ENCODE data around the gene PPFIA3. TPM values are rescaled to one million over a fixed set of nuclear protein-coding genes. Genes with fewer than 3 reads are reported as not detected.
A peak's percentile ranks its signal among the peaks of the same experiment; 100 is the strongest.

Gene PPFIA3
- total RNA-seq, 4 donors from 2014 or later = 1.8 to 6.7 (median 3.5) TPM

DNA sequence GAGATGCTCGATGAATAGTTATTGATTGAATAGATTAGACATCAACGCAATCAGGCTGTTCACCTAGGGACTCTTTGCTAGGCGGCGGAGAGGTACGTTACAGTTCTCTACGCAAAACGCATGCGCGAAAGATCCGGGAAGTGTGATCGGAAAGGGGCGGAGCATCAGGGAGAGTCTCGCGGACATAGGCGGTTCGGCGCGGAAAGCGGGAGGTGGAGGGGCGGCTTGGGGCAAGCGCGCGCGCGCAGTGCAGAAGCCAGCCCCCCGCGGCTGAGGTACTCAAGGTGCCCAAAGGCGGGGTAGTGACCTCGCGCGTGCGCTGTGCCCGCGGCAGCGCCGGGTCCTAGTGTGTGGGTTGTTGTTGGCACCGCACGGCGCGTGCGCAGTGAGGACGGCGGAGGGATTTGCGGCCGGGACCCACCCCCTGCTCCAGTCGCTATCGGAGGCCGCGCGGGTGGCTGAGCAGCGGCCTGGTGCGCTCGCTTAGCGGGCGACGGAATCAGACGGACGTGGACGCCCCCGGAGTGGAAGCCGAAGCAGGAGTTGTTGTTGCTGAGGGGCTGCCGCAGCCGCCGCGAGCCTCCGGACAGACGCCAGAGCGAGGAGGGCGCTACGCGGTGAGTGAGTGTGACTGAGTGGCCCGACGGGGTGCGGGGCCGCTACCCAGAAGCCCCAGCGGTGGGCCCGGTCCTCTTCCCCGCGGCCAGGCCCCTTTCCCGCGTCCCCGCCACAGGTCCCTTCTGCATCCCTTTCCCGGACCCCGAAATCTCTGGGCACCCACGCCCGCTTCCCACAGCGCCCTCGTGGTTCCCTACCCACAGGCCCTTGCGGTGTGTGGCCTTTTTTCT, 34.1 kb upstream of the PPFIA3 start, which contains the start of gene SNRNP70:
TSS of gene SNRNP70 (plus strand) at position 432 of the 848 bp plus-strand sequence. CDS start 964 bp downstream, outside the sequence.
- peaks cover 0 to 38% (median 18%) of the 10 kb centered on the region in 4 donors for H3K4me1 ChIP-seq
- peak; percentile 78 to 95 for TF ChIP-seq EP300 (IDR thresholded peaks at IDR 0.05)
- TF ChIP-seq, protein P1, sequence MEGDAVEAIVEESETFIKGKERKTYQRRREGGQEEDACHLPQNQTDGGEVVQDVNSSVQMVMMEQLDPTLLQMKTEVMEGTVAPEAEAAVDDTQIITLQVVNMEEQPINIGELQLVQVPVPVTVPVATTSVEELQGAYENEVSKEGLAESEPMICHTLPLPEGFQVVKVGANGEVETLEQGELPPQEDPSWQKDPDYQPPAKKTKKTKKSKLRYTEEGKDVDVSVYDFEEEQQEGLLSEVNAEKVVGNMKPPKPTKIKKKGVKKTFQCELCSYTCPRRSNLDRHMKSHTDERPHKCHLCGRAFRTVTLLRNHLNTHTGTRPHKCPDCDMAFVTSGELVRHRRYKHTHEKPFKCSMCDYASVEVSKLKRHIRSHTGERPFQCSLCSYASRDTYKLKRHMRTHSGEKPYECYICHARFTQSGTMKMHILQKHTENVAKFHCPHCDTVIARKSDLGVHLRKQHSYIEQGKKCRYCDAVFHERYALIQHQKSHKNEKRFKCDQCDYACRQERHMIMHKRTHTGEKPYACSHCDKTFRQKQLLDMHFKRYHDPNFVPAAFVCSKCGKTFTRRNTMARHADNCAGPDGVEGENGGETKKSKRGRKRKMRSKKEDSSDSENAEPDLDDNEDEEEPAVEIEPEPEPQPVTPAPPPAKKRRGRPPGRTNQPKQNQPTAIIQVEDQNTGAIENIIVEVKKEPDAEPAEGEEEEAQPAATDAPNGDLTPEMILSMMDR (IDR thresholded peaks at IDR 0.05) = peak in 3 of 5 experiments; percentile 9 to 61 (median 59)
- TF ChIP-seq POLR2A (IDR thresholded peaks at IDR 0.05) = peak; percentile 78 to 88
- no peaks in the 10 kb centered on the region for H3K9me3 ChIP-seq
- peak; percentile 95 to 97 for DNase-seq (ENCODE audit: low spot score in 2 of 2)
- peaks cover 0 to 31% (median 6%) of the 10 kb centered on the region in 3 donors for H3K36me3 ChIP-seq
- H3K4me3 ChIP-seq = peak within 1 kb of the TSS; percentile 71 to 98 (median 90)
- H3K27ac ChIP-seq = peak within 1 kb of the TSS; percentile 75 to 95 (median 87)
- no peaks in the 10 kb centered on the region for H3K27me3 ChIP-seq
- WGBS, 2 donors = 1% methylated on average over 43 to 70 of the region's 89 CpGs

DNA sequence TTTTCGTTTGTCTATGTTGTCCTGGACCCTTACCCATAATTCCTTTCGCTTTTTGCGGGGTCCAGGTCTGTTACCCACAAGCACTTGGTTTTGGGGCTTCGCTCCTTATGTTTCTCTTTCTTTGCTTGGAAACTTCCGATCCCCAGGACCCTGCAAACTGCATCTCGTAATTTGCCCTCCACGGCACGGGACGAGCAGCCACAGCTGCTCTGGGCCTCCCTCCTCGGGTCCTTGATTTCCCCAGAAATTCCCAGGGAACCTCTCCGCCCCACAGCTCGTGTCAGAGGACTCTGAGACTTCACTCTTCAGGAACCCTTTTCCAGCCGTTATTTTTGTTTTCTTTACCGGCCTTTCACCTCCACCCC, 33.5 kb upstream of the PPFIA3 start:
- peaks cover 0 to 38% (median 18%) of the 10 kb centered on the region in 4 donors for H3K4me1 ChIP-seq
- no peak for TF ChIP-seq EP300 (IDR thresholded peaks at IDR 0.05)
- TF ChIP-seq POLR2A (IDR thresholded peaks at IDR 0.05) = no peak
- TF ChIP-seq, protein P1 (IDR thresholded peaks at IDR 0.05) = no peak

DNA sequence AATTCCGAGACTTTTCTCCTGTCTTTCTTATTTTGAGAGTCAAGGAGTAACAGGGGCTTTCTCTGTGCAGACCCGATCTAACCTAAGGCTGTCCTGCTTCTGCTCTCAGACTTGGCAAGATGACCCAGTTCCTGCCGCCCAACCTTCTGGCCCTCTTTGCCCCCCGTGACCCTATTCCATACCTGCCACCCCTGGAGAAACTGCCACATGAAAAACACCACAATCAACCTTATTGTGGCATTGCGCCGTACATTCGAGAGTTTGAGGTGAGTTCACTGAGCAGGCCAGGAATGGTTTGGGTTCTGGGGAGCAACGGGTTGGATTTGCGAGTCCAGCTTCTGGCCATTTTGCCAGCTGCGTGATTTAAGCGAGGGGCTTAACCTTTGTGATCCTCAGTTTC, 33.0 kb upstream of the PPFIA3 start:
- Histone ChIP-seq H3K4me1 (peaks cover 0 to 38% (median 18%) of the 10 kb centered on the region in 4 donors), H3K4me3 (peak overlapping the region; percentile 71 to 98 (median 90)), H3K27ac (peak overlapping the region in 3 of 4 donors; percentile 84 to 95 (median 90)), H3K36me3 (peaks cover 2 to 41% (median 16%) of the 10 kb centered on the region in 3 donors), H3K27me3 (no peaks in the 10 kb centered on the region), H3K9me3 (no peaks in the 10 kb centered on the region)
- TF ChIP-seq POLR2A (IDR thresholded peaks at IDR 0.05) = no peak
- TF ChIP-seq, protein P1 (IDR thresholded peaks at IDR 0.05) = no peak
- TF ChIP-seq EP300 (IDR thresholded peaks at IDR 0.05) = no peak
- no peak for DNase-seq (ENCODE audit: low spot score in 2 of 2)
- 45 to 51% methylated on average over 11 of the region's 11 CpGs for WGBS, 2 donors

More for the DNA sequence above, 33.5 kb upstream of the PPFIA3 start:
- Histone ChIP-seq H3K27ac (peak overlapping the region; percentile 75 to 95 (median 87)), H3K36me3 (peaks cover 2 to 37% (median 12%) of the 10 kb centered on the region in 3 donors), H3K27me3 (no peaks in the 10 kb centered on the region), H3K9me3 (no peaks in the 10 kb centered on the region), H3K4me3 (peak overlapping the region; percentile 71 to 98 (median 90))
- no peak for DNase-seq (ENCODE audit: low spot score in 2 of 2)
- 1% methylated on average over 14 of the region's 14 CpGs for WGBS, 2 donors

DNA sequence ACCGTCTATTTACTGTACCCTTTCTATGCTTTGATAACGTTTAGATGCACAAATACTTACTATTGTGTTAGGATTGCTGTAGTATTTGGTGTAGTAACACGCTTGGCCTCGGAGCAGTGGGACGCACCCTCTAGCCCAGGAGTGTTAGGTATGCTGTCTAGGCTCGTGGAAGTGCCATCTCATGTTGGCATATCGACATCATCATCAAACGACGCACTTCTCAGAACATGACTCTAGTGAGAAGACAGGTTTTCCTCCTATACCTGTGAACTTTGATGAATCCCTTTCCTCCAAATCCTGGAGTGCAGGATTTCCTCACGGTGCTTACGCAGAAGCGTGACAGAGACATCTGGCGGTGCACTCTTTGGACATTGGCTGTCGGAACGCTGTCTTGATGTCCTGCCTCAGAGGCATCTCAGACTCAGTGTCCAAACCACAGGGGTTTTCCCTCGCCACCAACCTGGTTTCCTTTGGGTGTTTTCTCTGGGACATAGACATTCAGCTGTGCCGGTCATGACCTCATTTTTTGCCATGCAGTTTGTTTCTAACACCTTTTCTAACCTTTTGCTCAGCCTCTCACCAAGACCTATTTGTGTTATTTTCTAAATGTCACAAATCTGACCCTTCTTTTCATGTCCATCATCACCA, 27.8 kb upstream of the PPFIA3 start:
- Histone ChIP-seq H3K4me1 (peaks cover 0 to 35% (median 9%) of the 10 kb centered on the region in 4 donors), H3K27ac (no peak overlapping the region), H3K4me3 (no peak overlapping the region), H3K27me3 (no peaks in the 10 kb centered on the region), H3K9me3 (no peaks in the 10 kb centered on the region), H3K36me3 (peaks cover 7 to 93% (median 34%) of the 10 kb centered on the region in 3 donors)
- no peak for DNase-seq (ENCODE audit: low spot score in 2 of 2)
- TF ChIP-seq EP300 (IDR thresholded peaks at IDR 0.05) (no peak), POLR2A (IDR thresholded peaks at IDR 0.05) (no peak)
- TF ChIP-seq, protein P1 (IDR thresholded peaks at IDR 0.05) = no peak
- WGBS, 2 donors = 92% methylated on average over 17 of the region's 17 CpGs

All from tibial nerve (tissue), 4 donors.